Progenitor cell of endocrine pancreas (in vitro differentiated cells): Measurements from ENCODE around the gene ING5. TPM values are rescaled to one million over a fixed set of nuclear protein-coding genes. Genes with fewer than 3 reads are reported as not detected.
"Not testable (repeated sequence)": the region's sequence is repeated elsewhere in the genome, so short reads cannot be mapped to it uniquely, and the experiment has no call there.

Source experiments
- DNase-seq: peaks from one replicate; pipeline ENCODE4 v3.0.0; 2021; ENCODE audit warnings: low spot score; ENCODE audit not compliant: unreplicated experiment
- H3K27ac Mint-ChIP-seq: 2 replicates; pipeline ENCODE4 v1.8.0; 2021; ENCODE audit warnings: mild to moderate bottlenecking, moderate library complexity, mixed read lengths
- H3K27me3 Mint-ChIP-seq: 2 replicates; pipeline ENCODE4 v1.8.0; 2021; ENCODE audit warnings: mixed read lengths
- H3K36me3 Mint-ChIP-seq: 2 replicates; pipeline ENCODE4 v1.8.0; 2022; ENCODE audit warnings: mixed read lengths; ENCODE audit not compliant: insufficient read depth
- H3K4me1 Mint-ChIP-seq: 2 replicates; pipeline ENCODE4 v1.8.0; 2021; ENCODE audit warnings: low read depth, mixed read lengths
- H3K4me3 Mint-ChIP-seq: 2 replicates; pipeline ENCODE4 v1.8.0; 2021; ENCODE audit warnings: low read depth, mild to moderate bottlenecking, moderate library complexity, mixed read lengths
- H3K9me3 Mint-ChIP-seq: 2 replicates; pipeline ENCODE4 v1.8.0; 2021; ENCODE audit warnings: low read depth, mixed read lengths
- CTCF ChIP-seq: fragments of 200-600 bp; sonication (generic); IDR thresholded peaks from one replicate; pipeline ENCODE4 v1.5.0; 2021; ENCODE audit warnings: antibody characterized with exemption, mild to moderate bottlenecking; ENCODE audit not compliant: unreplicated experiment
- total RNA-seq: library from RNA; stranded (reverse); gene quantifications from 2 replicates; pipeline ENCODE4 v1.2.1, GENCODE V29; 2021

ING5 gene
- total RNA-seq, 1 donor from 2014 or later = 65.9 TPM

GRCh38 chr2:241755777-241756176 is 53.9 kb downstream of the ING5 start:
- H3K36me3 Mint-ChIP-seq = peaks cover 10% of the 10 kb centered on the region
- H3K4me3 Mint-ChIP-seq = no peak overlapping the region
- H3K4me1 Mint-ChIP-seq = no peaks in the 10 kb centered on the region
- H3K27ac Mint-ChIP-seq = no peak overlapping the region
- DNase-seq = no peak
- TF ChIP-seq CTCF = no peak
- no peaks in the 10 kb centered on the region for H3K27me3 Mint-ChIP-seq
- peaks cover 2% of the 10 kb centered on the region for H3K9me3 Mint-ChIP-seq

GRCh38 chr2:241759067-241759807 is 57.4 kb downstream of the ING5 start:
- Mint-ChIP-seq H3K27ac (peak overlapping the region; percentile 58), H3K36me3 (peaks cover 18% of the 10 kb centered on the region), H3K4me3 (no peak overlapping the region), H3K9me3 (peaks cover 4% of the 10 kb centered on the region), H3K27me3 (no peaks in the 10 kb centered on the region), H3K4me1 (peaks cover 4% of the 10 kb centered on the region)
- TF ChIP-seq CTCF = no peak
- DNase-seq = no peak

- not testable (repeated sequence) for H3K9me3 Mint-ChIP-seq
These were observed 58.1 kb downstream of the ING5 start for GRCh38 chr2:241759893-241760292.

GRCh38 chr2:241760301-241760771 is 58.5 kb downstream of the ING5 start:
- Mint-ChIP-seq H3K27ac (no peak overlapping the region), H3K27me3 (no peaks in the 10 kb centered on the region), H3K36me3 (peaks cover 18% of the 10 kb centered on the region), H3K9me3 (peaks cover 4% of the 10 kb centered on the region), H3K4me3 (no peak overlapping the region), H3K4me1 (peaks cover 4% of the 10 kb centered on the region)
- TF ChIP-seq CTCF = no peak
- no peak for DNase-seq

More at GRCh38 chr2:241759893-241760292, 58.1 kb downstream of the ING5 start:
- not testable (repeated sequence) for H3K27me3 Mint-ChIP-seq, DNase-seq, H3K4me3 Mint-ChIP-seq, H3K4me1 Mint-ChIP-seq
- H3K27ac Mint-ChIP-seq = peak overlapping the region; percentile 58
- peaks cover 18% of the 10 kb centered on the region for H3K36me3 Mint-ChIP-seq

- Mint-ChIP-seq H3K9me3 (peaks cover 4% of the 10 kb centered on the region), H3K4me3 (no peak overlapping the region), H3K27ac (no peak overlapping the region), H3K27me3 (no peaks in the 10 kb centered on the region), H3K4me1 (peaks cover 4% of the 10 kb centered on the region), H3K36me3 (peaks cover 18% of the 10 kb centered on the region)
- no peak for TF ChIP-seq CTCF
- no peak for DNase-seq
These were observed 60.6 kb downstream of the ING5 start for GRCh38 chr2:241762321-241762932.
